ENCODE data around the gene BAIAP2L2. TPM values are rescaled to one million over a fixed set of nuclear protein-coding genes. Genes with fewer than 3 reads are reported as not detected.

BAIAP2L2 gene
- total RNA-seq, 3 donors from 2014 or later (not counting 1 experiment from before 2014, with no cell fraction given) = 0.99 to 1.9 (median 1.2) TPM

- peaks cover 70% of the 10 kb centered on the region for H3K36me3 ChIP-seq (ENCODE audit: control insufficient read depth, insufficient read depth, low read length)
- H3K27me3 ChIP-seq (ENCODE audit: control insufficient read depth, insufficient read depth, low read length) = no peaks in the 10 kb centered on the region
- H3K4me3 ChIP-seq (ENCODE audit: low read length) = no peak overlapping the region
- H3K9me3 Mint-ChIP-seq = no peaks in the 10 kb centered on the region
- H3K27ac Mint-ChIP-seq = no peak overlapping the region
- H3K4me3 Mint-ChIP-seq = no peak overlapping the region
- H3K4me1 Mint-ChIP-seq = peaks cover 9 to 10% of the 10 kb centered on the region in 2 donors
- WGBS (ENCODE audit: insufficient coverage) = 97% methylated on average over 7 of the region's 7 CpGs
- no peaks in the 10 kb centered on the region for H3K27me3 Mint-ChIP-seq (ENCODE audit: low read depth in 2 of 2)
- no peak for TF ChIP-seq CTCF (IDR thresholded peaks at IDR 0.05)
- no peak overlapping the region for H3K27ac ChIP-seq (ENCODE audit: low read length)
- no peaks in the 10 kb centered on the region for H3K4me1 ChIP-seq (ENCODE audit: control insufficient read depth, insufficient read depth, low read length)
- DNase-seq (no peak), ATAC-seq (no peak)
- intact Hi-C loops (cut with micrococcal nuclease) = no loop called here
- no peaks in the 10 kb centered on the region for H3K36me3 Mint-ChIP-seq
- no peaks in the 10 kb centered on the region for H3K9me3 ChIP-seq (ENCODE audit: control insufficient read depth, insufficient read depth, low read length)
These were observed 21.7 kb upstream of the BAIAP2L2 start for GRCh38 chr22:38132136-38132535.

- 92% methylated on average over 2 of the region's 2 CpGs for WGBS (ENCODE audit: insufficient coverage)
- no peak overlapping the region for H3K27ac ChIP-seq (ENCODE audit: low read length)
- ATAC-seq (no peak), DNase-seq (no peak)
- TF ChIP-seq CTCF (IDR thresholded peaks at IDR 0.05) = no peak
- no peaks in the 10 kb centered on the region for H3K27me3 Mint-ChIP-seq (ENCODE audit: low read depth in 2 of 2)
- H3K9me3 Mint-ChIP-seq = no peaks in the 10 kb centered on the region
- intact Hi-C loops (cut with micrococcal nuclease) = no loop called here
- H3K27me3 ChIP-seq (ENCODE audit: control insufficient read depth, insufficient read depth, low read length) = no peaks in the 10 kb centered on the region
- H3K27ac Mint-ChIP-seq = no peak overlapping the region
- peaks cover 9 to 10% of the 10 kb centered on the region in 2 donors for H3K4me1 Mint-ChIP-seq
- H3K4me1 ChIP-seq (ENCODE audit: control insufficient read depth, insufficient read depth, low read length) = no peaks in the 10 kb centered on the region
- H3K9me3 ChIP-seq (ENCODE audit: control insufficient read depth, insufficient read depth, low read length) = no peaks in the 10 kb centered on the region
- H3K4me3 Mint-ChIP-seq = no peak overlapping the region
- H3K4me3 ChIP-seq (ENCODE audit: low read length) = no peak overlapping the region
- no peaks in the 10 kb centered on the region for H3K36me3 Mint-ChIP-seq
- H3K36me3 ChIP-seq (ENCODE audit: control insufficient read depth, insufficient read depth, low read length) = peaks cover 72% of the 10 kb centered on the region
These were observed 20.9 kb upstream of the BAIAP2L2 start for GRCh38 chr22:38131399-38131798.

- Mint-ChIP-seq H3K36me3 (no peaks in the 10 kb centered on the region), H3K4me1 (no peaks in the 10 kb centered on the region), H3K27me3 (ENCODE audit: low read depth in 2 of 2) (no peaks in the 10 kb centered on the region), H3K4me3 (no peak overlapping the region), H3K27ac (no peak overlapping the region), H3K9me3 (no peaks in the 10 kb centered on the region)
- Histone ChIP-seq H3K36me3 (ENCODE audit: control insufficient read depth, insufficient read depth, low read length) (peaks cover 66% of the 10 kb centered on the region), H3K27me3 (ENCODE audit: control insufficient read depth, insufficient read depth, low read length) (no peaks in the 10 kb centered on the region), H3K4me1 (ENCODE audit: control insufficient read depth, insufficient read depth, low read length) (no peaks in the 10 kb centered on the region), H3K4me3 (ENCODE audit: low read length) (no peak overlapping the region), H3K27ac (ENCODE audit: low read length) (no peak overlapping the region), H3K9me3 (ENCODE audit: control insufficient read depth, insufficient read depth, low read length) (no peaks in the 10 kb centered on the region)
- DNase-seq = no peak
- no peak for ATAC-seq
- intact Hi-C loops (cut with micrococcal nuclease) = no loop called here
- TF ChIP-seq CTCF (IDR thresholded peaks at IDR 0.05) = no peak
- 93% methylated on average over 9 of the region's 9 CpGs for WGBS (ENCODE audit: insufficient coverage)
These were observed 19.4 kb upstream of the BAIAP2L2 start for GRCh38 chr22:38129856-38130255.

GRCh38 chr22:38129021-38129420 lies 18.5 kb upstream of the BAIAP2L2 start:
- no peaks in the 10 kb centered on the region for H3K36me3 Mint-ChIP-seq
- Histone ChIP-seq H3K9me3 (ENCODE audit: control insufficient read depth, insufficient read depth, low read length) (no peaks in the 10 kb centered on the region), H3K27me3 (ENCODE audit: control insufficient read depth, insufficient read depth, low read length) (no peaks in the 10 kb centered on the region), H3K36me3 (ENCODE audit: control insufficient read depth, insufficient read depth, low read length) (peaks cover 61% of the 10 kb centered on the region), H3K4me1 (ENCODE audit: control insufficient read depth, insufficient read depth, low read length) (peaks cover 7% of the 10 kb centered on the region), H3K4me3 (ENCODE audit: low read length) (no peak overlapping the region), H3K27ac (ENCODE audit: low read length) (no peak overlapping the region)
- no peak for ATAC-seq
- H3K27ac Mint-ChIP-seq = no peak overlapping the region
- DNase-seq = no peak
- no peak for TF ChIP-seq CTCF (IDR thresholded peaks at IDR 0.05)
- intact Hi-C loops (cut with micrococcal nuclease) = no loop called here
- WGBS (ENCODE audit: insufficient coverage) = 92% methylated on average over 10 of the region's 10 CpGs
- H3K4me1 Mint-ChIP-seq = peaks cover 5 to 6% of the 10 kb centered on the region in 2 donors
- H3K4me3 Mint-ChIP-seq = no peak overlapping the region
- H3K27me3 Mint-ChIP-seq (ENCODE audit: low read depth in 2 of 2) = no peaks in the 10 kb centered on the region
- no peaks in the 10 kb centered on the region for H3K9me3 Mint-ChIP-seq
